IPS-18a (cell line): ENCODE data around the gene DHRS7.
A peak's percentile ranks its signal among the peaks of the same experiment; 100 is the strongest.

Source experiments
- H3K27ac ChIP-seq: one replicate; pipeline ENCODE4 v1.5.1; 2013; ENCODE audit warnings: low read length
- H3K27me3 ChIP-seq: one replicate; pipeline ENCODE4 v1.6.1; 2013; ENCODE audit warnings: mild to moderate bottlenecking, low read length; ENCODE audit not compliant: control insufficient read depth, insufficient read depth
- H3K36me3 ChIP-seq: one replicate; pipeline ENCODE4 v1.6.1; 2013; ENCODE audit warnings: low read depth, low read length; ENCODE audit not compliant: control insufficient read depth
- H3K4me1 ChIP-seq: one replicate; pipeline ENCODE4 v1.6.1; 2013; ENCODE audit warnings: low read depth, low read length; ENCODE audit not compliant: control insufficient read depth
- H3K4me3 ChIP-seq: one replicate; pipeline ENCODE4 v1.5.1; 2013; ENCODE audit warnings: low read length
- H3K9ac ChIP-seq: one replicate; pipeline ENCODE4 v1.6.1; 2013; ENCODE audit warnings: mild to moderate bottlenecking, low read length, moderate library complexity
- H3K9me3 ChIP-seq: one replicate; pipeline ENCODE4 v1.6.1; 2013; ENCODE audit warnings: low read depth, low read length; ENCODE audit not compliant: control insufficient read depth

The DHRS7 gene, protein sequence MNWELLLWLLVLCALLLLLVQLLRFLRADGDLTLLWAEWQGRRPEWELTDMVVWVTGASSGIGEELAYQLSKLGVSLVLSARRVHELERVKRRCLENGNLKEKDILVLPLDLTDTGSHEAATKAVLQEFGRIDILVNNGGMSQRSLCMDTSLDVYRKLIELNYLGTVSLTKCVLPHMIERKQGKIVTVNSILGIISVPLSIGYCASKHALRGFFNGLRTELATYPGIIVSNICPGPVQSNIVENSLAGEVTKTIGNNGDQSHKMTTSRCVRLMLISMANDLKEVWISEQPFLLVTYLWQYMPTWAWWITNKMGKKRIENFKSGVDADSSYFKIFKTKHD

DNA sequence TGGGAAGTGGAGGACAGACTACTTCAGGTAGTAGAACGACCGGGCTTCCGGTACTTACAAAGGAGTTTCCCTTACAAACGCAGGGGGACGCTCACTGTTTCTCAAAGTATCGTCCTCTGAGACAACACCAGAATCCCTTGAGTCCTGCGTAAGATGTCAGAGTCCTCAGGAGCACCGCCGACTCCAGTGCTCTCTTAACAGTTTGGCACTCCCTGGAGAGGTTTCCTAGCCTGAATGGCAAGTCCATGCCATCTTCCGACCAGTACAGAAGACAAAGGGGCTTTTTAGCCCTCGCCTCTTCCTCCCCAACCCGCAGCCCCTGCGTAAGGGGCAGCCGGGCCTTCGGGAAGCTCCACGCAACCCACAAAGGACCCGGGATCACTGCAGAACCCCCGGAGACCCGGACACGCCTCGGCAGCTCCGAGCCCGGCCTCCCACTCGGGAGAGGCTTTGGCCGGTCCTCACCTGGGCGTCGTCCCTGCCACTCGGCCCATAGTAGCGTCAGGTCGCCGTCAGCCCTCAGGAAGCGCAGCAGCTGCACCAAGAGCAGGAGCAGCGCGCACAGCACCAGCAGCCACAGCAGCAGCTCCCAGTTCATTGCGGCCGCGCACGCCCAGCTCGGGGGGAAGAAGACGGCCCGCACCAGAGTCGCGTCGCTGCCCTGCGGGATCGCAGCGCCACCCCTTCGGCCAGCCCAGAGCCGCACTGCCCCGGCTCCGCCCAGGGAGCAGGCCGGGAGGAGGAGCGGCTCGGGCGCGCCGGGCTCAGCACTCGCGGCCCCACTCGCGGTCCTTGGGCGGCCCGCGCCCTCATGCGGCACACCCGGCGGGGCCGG is at the start of gene DHRS7:
TSS of gene DHRS7 (minus strand) at position 687 of the 835 bp plus-strand sequence. CDS start at position 598, 89 bp downstream.
- peaks cover 6% of the 10 kb centered on the region for H3K27me3 ChIP-seq
- H3K4me3 ChIP-seq: peak within 1 kb of the TSS; percentile 93
- no peaks in the 10 kb centered on the region for H3K9me3 ChIP-seq
- H3K9ac ChIP-seq: peak within 1 kb of the TSS; percentile 74
- peaks cover 9% of the 10 kb centered on the region for H3K4me1 ChIP-seq
- H3K27ac ChIP-seq: no peak within 1 kb of the TSS
- H3K36me3 ChIP-seq: no peaks in the 10 kb centered on the region

DNA sequence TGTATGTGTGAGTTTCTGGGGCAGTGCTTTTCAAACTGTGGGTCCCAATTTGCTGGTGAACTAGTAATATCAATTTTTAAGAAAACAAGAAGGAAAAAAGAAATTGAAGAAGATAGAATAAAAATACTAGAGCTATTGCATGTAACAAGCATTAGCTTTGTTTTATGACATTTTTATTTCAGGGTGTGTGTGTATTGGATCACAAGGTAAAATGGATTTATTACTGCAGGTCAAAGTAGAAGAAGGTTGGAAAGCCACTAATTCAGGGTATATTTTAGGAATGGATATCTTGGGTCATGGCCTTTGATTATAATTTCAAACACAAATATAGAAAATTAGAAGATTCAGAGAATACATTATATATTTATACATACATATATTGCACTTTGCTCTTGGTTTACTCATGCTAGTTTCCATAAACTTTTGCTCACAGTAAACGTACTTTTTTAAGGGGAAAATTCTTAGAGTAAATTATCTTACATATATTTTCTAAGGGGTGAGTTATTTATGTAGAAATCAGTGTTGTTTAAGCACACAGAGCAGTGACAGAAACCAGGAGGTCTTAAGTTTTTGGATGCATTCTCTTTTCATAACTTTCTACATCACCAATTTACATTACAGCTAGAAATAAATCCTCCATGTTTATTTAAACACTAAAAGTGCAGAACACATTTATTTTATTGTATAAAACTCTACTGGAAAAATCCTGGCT is 49.4 kb upstream of the DHRS7 start:
- Histone ChIP-seq H3K9me3 (no peaks in the 10 kb centered on the region), H3K27me3 (no peaks in the 10 kb centered on the region), H3K4me3 (no peak overlapping the region), H3K27ac (no peak overlapping the region), H3K36me3 (no peaks in the 10 kb centered on the region), H3K9ac (no peak overlapping the region), H3K4me1 (peaks cover 8% of the 10 kb centered on the region)

DNA sequence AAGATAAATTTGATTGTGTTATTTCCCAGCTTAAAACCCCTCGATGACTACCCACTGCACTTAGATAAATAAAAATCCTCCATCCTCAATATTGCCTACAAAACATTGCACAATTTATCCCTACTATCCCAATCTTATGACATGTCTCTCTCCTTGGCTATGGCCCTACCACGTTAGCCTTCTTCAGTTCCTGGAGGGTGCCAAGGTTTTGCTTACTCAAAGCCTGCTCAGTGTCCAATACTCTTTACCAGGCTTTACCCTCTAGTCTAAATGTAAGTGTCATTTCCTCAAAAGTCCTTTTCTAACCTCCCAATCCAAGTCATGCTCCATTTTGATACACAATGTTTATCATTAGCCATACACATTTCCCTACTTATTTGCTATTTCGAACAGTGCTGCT is 48.8 kb upstream of the DHRS7 start:
- Histone ChIP-seq H3K9ac (no peak overlapping the region), H3K27me3 (no peaks in the 10 kb centered on the region), H3K9me3 (no peaks in the 10 kb centered on the region), H3K36me3 (no peaks in the 10 kb centered on the region), H3K4me3 (no peak overlapping the region), H3K27ac (no peak overlapping the region), H3K4me1 (peaks cover 8% of the 10 kb centered on the region)

DNA sequence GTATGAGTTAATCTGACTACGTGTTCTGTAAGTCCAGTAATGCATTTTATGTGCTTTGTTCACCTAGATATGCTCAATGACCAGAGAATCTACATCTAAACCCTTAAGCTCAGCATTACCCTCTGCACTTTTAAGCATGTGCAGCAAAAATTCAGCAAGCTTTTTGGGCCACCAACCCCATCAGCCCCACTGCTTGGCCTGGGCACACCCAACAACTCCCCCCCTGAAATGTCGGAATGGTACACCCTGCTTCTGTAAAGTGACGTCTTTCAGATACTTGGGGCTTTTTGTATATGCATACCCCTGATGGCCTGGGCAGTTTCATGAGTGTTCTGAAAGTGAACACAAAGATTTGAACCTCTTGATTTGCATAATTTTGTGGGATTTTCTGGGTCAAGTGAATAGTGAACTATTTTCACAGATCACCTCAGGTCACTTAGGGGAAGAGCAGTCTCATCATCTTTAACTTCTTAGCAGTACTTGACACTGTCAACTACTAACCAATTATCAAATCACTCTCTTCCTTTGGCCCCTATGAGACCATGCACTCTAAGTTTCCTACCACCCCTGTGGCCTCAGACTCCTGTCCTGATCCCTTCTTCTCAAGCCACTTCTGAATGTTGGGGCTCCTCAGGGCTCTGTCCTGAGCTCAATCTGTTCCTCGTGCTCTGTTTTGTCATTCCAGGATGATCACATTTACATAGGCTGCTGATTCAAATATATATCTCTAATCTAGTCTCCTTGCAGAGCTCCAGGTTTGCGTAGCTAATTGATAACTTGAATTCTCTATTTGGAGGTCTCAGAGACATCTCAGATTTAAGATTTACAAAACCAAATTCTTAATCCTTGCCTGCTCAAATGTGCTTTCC is 47.5 kb upstream of the DHRS7 start:
- Histone ChIP-seq H3K4me3 (no peak overlapping the region), H3K36me3 (no peaks in the 10 kb centered on the region), H3K4me1 (peaks cover 8% of the 10 kb centered on the region), H3K27ac (no peak overlapping the region), H3K27me3 (no peaks in the 10 kb centered on the region), H3K9ac (no peak overlapping the region), H3K9me3 (no peaks in the 10 kb centered on the region)

DNA sequence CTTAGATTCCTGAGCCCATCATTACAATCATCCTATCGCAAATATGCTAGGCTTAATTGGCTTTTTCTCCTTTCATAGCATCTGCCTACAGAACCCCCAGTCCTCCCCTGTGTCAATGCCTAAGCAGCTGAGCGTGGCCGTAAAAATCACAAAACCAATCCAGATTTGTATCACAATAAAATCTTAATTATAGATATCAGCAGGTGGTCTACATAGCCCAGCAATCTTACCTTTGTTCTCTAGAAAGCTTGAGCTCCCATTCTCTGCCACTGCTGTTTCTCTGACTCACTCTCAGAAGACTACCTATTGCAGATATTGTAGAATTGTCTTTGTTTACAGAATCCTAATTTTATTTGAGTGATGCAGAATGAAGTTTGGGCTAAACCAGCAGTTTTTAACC is 46.0 kb upstream of the DHRS7 start:
- no peaks in the 10 kb centered on the region for H3K36me3 ChIP-seq
- no peak overlapping the region for H3K4me3 ChIP-seq
- no peaks in the 10 kb centered on the region for H3K27me3 ChIP-seq
- no peaks in the 10 kb centered on the region for H3K9me3 ChIP-seq
- peaks cover 8% of the 10 kb centered on the region for H3K4me1 ChIP-seq
- H3K9ac ChIP-seq: no peak overlapping the region
- H3K27ac ChIP-seq: no peak overlapping the region

DNA sequence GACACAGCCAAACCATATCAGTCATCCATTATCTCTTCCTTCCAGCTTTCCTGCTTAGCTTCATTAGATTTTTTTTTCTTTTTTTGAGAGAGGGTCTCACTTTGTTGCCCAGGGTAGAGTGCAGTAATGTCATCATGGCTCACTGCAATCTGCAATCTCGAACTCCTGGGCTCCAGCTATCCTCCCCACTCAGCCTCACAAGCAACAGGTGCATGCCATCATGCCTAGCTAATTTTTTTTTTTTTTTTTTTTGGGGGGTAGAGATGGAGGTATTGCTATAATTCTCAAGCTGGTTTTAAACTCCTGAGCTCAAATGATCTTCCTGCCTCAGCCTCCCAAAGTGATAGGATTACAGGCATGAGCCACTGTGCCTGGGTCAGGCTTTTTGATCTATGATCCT is 45.5 kb upstream of the DHRS7 start:
- Histone ChIP-seq H3K9ac (no peak overlapping the region), H3K27me3 (no peaks in the 10 kb centered on the region), H3K36me3 (no peaks in the 10 kb centered on the region), H3K9me3 (no peaks in the 10 kb centered on the region), H3K4me3 (no peak overlapping the region), H3K4me1 (peaks cover 8% of the 10 kb centered on the region), H3K27ac (no peak overlapping the region)

DNA sequence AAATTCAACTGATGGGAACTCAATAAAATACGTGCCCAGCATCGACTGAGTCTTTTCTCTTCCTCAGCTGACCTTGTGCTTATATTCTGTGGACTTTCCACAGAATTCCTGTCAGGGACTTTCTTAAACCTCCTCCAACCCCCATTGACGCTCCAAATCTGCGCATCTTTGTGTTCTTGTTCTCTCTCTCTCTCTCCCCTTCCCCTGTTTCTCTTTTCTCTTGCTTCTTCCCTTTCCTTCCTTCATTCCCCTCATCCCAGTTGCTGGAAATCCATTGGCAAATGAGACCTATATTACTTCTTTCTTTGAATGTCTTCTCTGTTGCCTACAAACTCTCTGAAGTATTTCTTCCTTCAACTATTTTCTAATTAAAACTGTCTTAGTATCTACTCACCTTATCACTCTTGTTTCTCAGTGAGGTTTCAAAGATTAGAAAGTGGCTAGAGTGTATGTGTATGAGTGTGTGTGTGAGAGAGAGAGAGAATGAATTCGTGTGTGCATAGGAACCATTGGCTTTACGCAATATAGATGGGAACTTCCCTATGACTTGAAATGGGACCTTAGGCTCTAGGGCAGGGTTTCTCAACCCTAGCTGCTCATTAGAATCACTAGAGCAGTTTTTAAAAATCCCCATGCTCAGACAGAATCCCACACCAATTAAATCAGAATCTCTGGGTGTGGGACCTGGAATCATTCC is 41.8 kb upstream of the DHRS7 start:
- Histone ChIP-seq H3K9ac (no peak overlapping the region), H3K4me1 (peaks cover 26% of the 10 kb centered on the region)

DNA sequence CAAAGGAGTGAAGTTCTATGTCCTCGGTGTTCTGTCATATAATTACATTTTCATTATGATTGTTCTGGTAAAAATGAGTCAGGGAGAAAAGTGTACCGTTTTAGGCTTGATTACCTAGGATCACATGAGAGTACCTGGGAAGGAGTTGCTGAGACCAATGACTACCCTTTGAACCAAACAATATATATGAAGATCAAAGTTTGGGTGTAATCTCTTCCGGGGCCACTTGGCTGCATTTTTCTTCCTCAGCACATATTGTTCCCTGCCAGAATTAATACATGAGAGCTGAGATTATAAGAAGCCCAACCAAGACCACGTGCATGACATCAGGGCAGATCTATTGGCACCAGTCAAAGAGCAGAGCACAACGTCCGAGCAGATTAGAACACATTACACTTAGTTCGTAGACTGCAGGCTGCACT is 41.1 kb upstream of the DHRS7 start:
- peaks cover 21% of the 10 kb centered on the region for H3K4me1 ChIP-seq
- H3K27me3 ChIP-seq: no peaks in the 10 kb centered on the region
- no peak overlapping the region for H3K4me3 ChIP-seq
- H3K9ac ChIP-seq: no peak overlapping the region
- no peaks in the 10 kb centered on the region for H3K9me3 ChIP-seq
- no peak overlapping the region for H3K27ac ChIP-seq
- no peaks in the 10 kb centered on the region for H3K36me3 ChIP-seq

More for the DNA sequence above, 41.8 kb upstream of the DHRS7 start:
- H3K9me3 ChIP-seq: no peaks in the 10 kb centered on the region
- no peaks in the 10 kb centered on the region for H3K27me3 ChIP-seq
- H3K4me3 ChIP-seq: no peak overlapping the region
- no peaks in the 10 kb centered on the region for H3K36me3 ChIP-seq
- no peak overlapping the region for H3K27ac ChIP-seq

DNA sequence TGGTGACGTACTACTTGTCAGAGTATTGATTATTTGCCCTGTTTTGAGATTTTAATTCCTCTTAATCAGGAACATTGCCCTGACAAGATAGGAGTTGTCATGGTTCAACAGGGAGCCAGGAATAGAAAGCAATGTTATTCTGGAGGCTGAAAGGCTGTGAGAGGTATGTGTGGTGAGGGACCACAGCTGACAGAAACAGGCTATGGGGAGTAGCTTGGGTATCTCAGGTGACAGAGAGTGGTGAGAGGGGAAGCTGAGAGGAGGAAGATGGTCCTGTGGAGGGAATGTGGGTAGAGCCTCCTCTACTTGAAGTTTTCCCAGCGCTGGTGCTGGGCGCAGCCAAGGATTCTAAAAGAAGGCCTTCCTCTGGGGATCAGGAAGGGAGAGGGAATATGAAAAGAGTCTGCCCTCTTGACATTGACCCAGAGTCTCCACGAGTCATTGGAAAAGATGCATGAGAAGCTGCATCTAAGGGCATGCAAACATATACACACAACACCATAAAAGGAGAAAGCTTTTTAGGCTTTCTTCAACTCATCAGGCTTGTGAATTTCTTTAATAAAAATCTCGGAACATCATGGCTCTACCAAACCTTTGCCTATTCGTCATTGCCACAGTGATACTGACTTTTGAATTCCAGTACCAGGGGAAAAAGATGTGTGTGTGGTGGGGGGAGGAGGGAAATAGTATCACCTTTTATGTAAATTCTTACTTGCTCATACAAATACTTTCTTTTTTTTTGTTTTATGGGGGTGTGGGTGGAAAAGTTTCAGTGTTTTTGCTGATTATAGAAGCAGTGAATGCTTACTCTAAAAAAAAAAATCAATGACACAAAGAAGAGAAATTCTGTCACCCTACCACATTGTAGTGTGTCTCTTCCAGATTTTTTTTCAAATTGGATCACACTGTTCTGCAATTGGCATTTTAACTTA is 39.9 kb upstream of the DHRS7 start:
- H3K9ac ChIP-seq: no peak overlapping the region
- H3K4me1 ChIP-seq: peaks cover 18% of the 10 kb centered on the region
- H3K27ac ChIP-seq: no peak overlapping the region
- H3K36me3 ChIP-seq: no peaks in the 10 kb centered on the region
- no peaks in the 10 kb centered on the region for H3K27me3 ChIP-seq
- peak overlapping the region; percentile 29 for H3K4me3 ChIP-seq
- no peaks in the 10 kb centered on the region for H3K9me3 ChIP-seq
